ENCODE results near the gene HSPA4.

- no peak for TF ChIP-seq EZH2 (IDR thresholded peaks at IDR 0.05; ENCODE audit: low read length, unreplicated experiment)
- TF ChIP-seq EZH2phosphoT487 (IDR thresholded peaks at IDR 0.05; ENCODE audit: borderline replicate concordance, low read length) = no peak
These were observed 76.3 kb downstream of the HSPA4 start for GRCh38 chr5:133128066-133128465.
